GM18511 (cell line): ENCODE data around the gene DHX15.

ENCODE experiments used
- ATAC-seq: cut with Tn5 transposase; IDR thresholded peaks from one replicate; pipeline ENCODE4 v1.9.1; 2021; ENCODE audit warnings: mild to moderate bottlenecking, moderate library complexity; ENCODE audit not compliant: unreplicated experiment

The DHX15 gene

GRCh38 chr4:24584211-24584850 is at the start of gene DHX15:
DHX15 (minus strand) TSS chr4:24584554; CDS start chr4:24584393, 161 bp downstream.
- peak; percentile 81 for ATAC-seq

GRCh38 chr4:24632011-24632410 is 47.7 kb upstream of the DHX15 start:
- no peak for ATAC-seq

- ATAC-seq = no peak
Observed at GRCh38 chr4:24630937-24631336, 46.6 kb upstream of the DHX15 start.

GRCh38 chr4:24625091-24625490 is 40.7 kb upstream of the DHX15 start:
- no peak for ATAC-seq

- no peak for ATAC-seq
Observed at GRCh38 chr4:24624381-24624780, 40.0 kb upstream of the DHX15 start.

GRCh38 chr4:24622146-24622834 is 37.9 kb upstream of the DHX15 start:
- ATAC-seq = no peak

- ATAC-seq = no peak
Observed at GRCh38 chr4:24615977-24616376, 31.6 kb upstream of the DHX15 start.

GRCh38 chr4:24614881-24615280 is 30.5 kb upstream of the DHX15 start:
- no peak for ATAC-seq

GRCh38 chr4:24613502-24613901 is 29.1 kb upstream of the DHX15 start:
- ATAC-seq = no peak

- ATAC-seq = no peak
Observed at GRCh38 chr4:24611575-24611974, 27.2 kb upstream of the DHX15 start.

- no peak for ATAC-seq
Observed at GRCh38 chr4:24607334-24607733, 23.0 kb upstream of the DHX15 start.

- ATAC-seq = no peak
Observed at GRCh38 chr4:24605216-24605615, 20.9 kb upstream of the DHX15 start.

- no peak for ATAC-seq
Observed at GRCh38 chr4:24604558-24605214, 20.3 kb upstream of the DHX15 start.

- ATAC-seq = no peak
Observed at GRCh38 chr4:24603343-24603742, 19.0 kb upstream of the DHX15 start.

GRCh38 chr4:24601121-24601520 is 16.8 kb upstream of the DHX15 start:
- no peak for ATAC-seq

GRCh38 chr4:24599275-24599674 is 14.9 kb upstream of the DHX15 start:
- ATAC-seq = no peak

- no peak for ATAC-seq
Observed at GRCh38 chr4:24598025-24598424, 13.7 kb upstream of the DHX15 start.

GRCh38 chr4:24595659-24596058 is 11.3 kb upstream of the DHX15 start:
- no peak for ATAC-seq

GRCh38 chr4:24594887-24595286 is 10.5 kb upstream of the DHX15 start:
- ATAC-seq = no peak

- peak; percentile 71 for ATAC-seq
Observed at GRCh38 chr4:24589448-24589847, 5.1 kb upstream of the DHX15 start.

GRCh38 chr4:24588216-24588954 is 4.0 kb upstream of the DHX15 start:
- no peak for ATAC-seq
